HepG2 (cell line): ENCODE measurements around the gene CLN6. TPM values are rescaled to one million over a fixed set of nuclear protein-coding genes. Genes with fewer than 3 reads are reported as not detected.

Experiments used
- FOXP1 ChIP-seq, 2 experiments: fragments of 450-650 bp in 1 of 2; IDR thresholded peaks; 2 replicates each; pipeline ENCODE4 v1.6.1; 2017 to 2018; ENCODE audit warnings: antibody characterized with exemption in 1 of 2
- HES4 ChIP-seq: sonication (generic); formaldehyde crosslinking; IDR thresholded peaks from 2 replicates; pipeline ENCODE4 v1.9.0; 2021; ENCODE audit warnings: mild to moderate bottlenecking, missing genetic modification reagents, borderline replicate concordance
- MXD4 ChIP-seq: IDR thresholded peaks from 2 replicates; pipeline ENCODE4 v1.6.1; 2016; ENCODE audit warnings: mild to moderate bottlenecking, missing biosample characterization, missing genetic modification reagents
- NCOA2 ChIP-seq: sonication (generic); formaldehyde crosslinking; IDR thresholded peaks from 2 replicates; pipeline ENCODE4 v1.8.0; 2022; ENCODE audit warnings: inconsistent platforms
- SMARCE1 ChIP-seq: fragments of 450-650 bp; IDR thresholded peaks from 2 replicates; pipeline ENCODE4 v1.6.1; 2017; ENCODE audit warnings: borderline replicate concordance
- ZFP36L2 ChIP-seq: sonication (generic); formaldehyde crosslinking; IDR thresholded peaks from 2 replicates; pipeline ENCODE4 v1.4.0; 2020; ENCODE audit warnings: missing genetic modification reagents
- ZFY ChIP-seq: sonication (generic); formaldehyde crosslinking; IDR thresholded peaks from 2 replicates; pipeline ENCODE4 v1.4.0; 2020; ENCODE audit warnings: missing genetic modification reagents
- ZNF251 ChIP-seq: sonication (generic); formaldehyde crosslinking; IDR thresholded peaks from 2 replicates; pipeline ENCODE4 v1.9.0; 2021; ENCODE audit warnings: mild to moderate bottlenecking, missing genetic modification reagents
- ZNF253 ChIP-seq: sonication (generic); formaldehyde crosslinking; IDR thresholded peaks from 2 replicates; pipeline ENCODE4 v1.8.0; 2022; ENCODE audit warnings: mild to moderate bottlenecking, missing genetic modification reagents, borderline replicate concordance
- ZNF326 ChIP-seq: sonication (generic); formaldehyde crosslinking; IDR thresholded peaks from 2 replicates; pipeline ENCODE4 v1.4.0; 2020; ENCODE audit warnings: missing genetic modification reagents, borderline replicate concordance
- ZNF33A ChIP-seq: sonication (generic); formaldehyde crosslinking; IDR thresholded peaks from 2 replicates; pipeline ENCODE4 v1.5.1; 2020; ENCODE audit warnings: missing genetic modification reagents, mild to moderate bottlenecking, moderate library complexity, borderline replicate concordance
- ZNF430 ChIP-seq: sonication (generic); formaldehyde crosslinking; IDR thresholded peaks from 2 replicates; pipeline ENCODE4 v1.9.0; 2021; ENCODE audit warnings: mild to moderate bottlenecking, missing genetic modification reagents
- ZNF558 ChIP-seq: sonication (generic); formaldehyde crosslinking; IDR thresholded peaks from 2 replicates; pipeline ENCODE4 v1.9.0; 2022; ENCODE audit warnings: mild to moderate bottlenecking, missing genetic modification reagents, borderline replicate concordance
- ZNF564 ChIP-seq: sonication (generic); formaldehyde crosslinking; IDR thresholded peaks from 2 replicates; pipeline ENCODE4 v1.8.1; 2023; ENCODE audit warnings: mild to moderate bottlenecking, missing genetic modification reagents
- ZNF570 ChIP-seq: sonication (generic); formaldehyde crosslinking; IDR thresholded peaks from 2 replicates; pipeline ENCODE4 v1.4.0; 2020; ENCODE audit warnings: mild to moderate bottlenecking, missing genetic modification reagents, borderline replicate concordance
- ZNF839 ChIP-seq: sonication (generic); formaldehyde crosslinking; IDR thresholded peaks from 2 replicates; pipeline ENCODE4 v1.4.0; 2020; ENCODE audit warnings: missing genetic modification reagents, mild to moderate bottlenecking, borderline replicate concordance
- polyA plus RNA-seq, 8 experiments: library from polyadenylated mRNA; depleted of rRNA in 3 of 8; stranded (reverse) in 7 of 8; unstranded in 1 of 8; fragments of >200 nt; fragmentation: Illumina TruSeq in 4 of 8; extraction: Trizol in 4 of 8; gene quantifications; 2 replicates each; pipeline versions ENCODE4 v1.2.1 to v1.2.3, GENCODE V29; 2011 to 2016; ENCODE audit warnings: low read depth in 4 of 8, missing spikeins in 1 of 8, mixed read lengths in 1 of 8; ENCODE audit not compliant: insufficient read depth in 1 of 8
- total RNA-seq, 5 experiments: library from RNA; depleted of rRNA; stranded (reverse); fragments of >200 nt; fragmentation: Illumina TruSeq; extraction: Trizol; gene quantifications; 2 replicates each; pipeline ENCODE4 v1.2.3, GENCODE V29; 2016; ENCODE audit warnings: low read depth in 1 of 5
- TF ChIP-seq, protein P1 (sequence below): IDR thresholded peaks from 2 replicates; pipeline ENCODE4 v1.6.1; 2016; ENCODE audit warnings: low read depth, control low read depth
- TF ChIP-seq, protein P2 (sequence below): IDR thresholded peaks from 2 replicates; pipeline ENCODE4 v1.6.1; 2018; ENCODE audit warnings: missing genetic modification reagents
- TF ChIP-seq, protein P3 (sequence below): sonication (generic); formaldehyde crosslinking; IDR thresholded peaks from 2 replicates; pipeline ENCODE4 v1.9.0; 2022; ENCODE audit warnings: missing genetic modification reagents, mild to moderate bottlenecking, borderline replicate concordance
- TF ChIP-seq, protein P4 (sequence below): IDR thresholded peaks from 2 replicates; pipeline ENCODE4 v1.6.1; 2018; ENCODE audit warnings: missing genetic modification reagents, mild to moderate bottlenecking, missing compliant biosample characterization
- TF ChIP-seq, protein P5 (sequence below): sonication (generic); formaldehyde crosslinking; IDR thresholded peaks from 2 replicates; pipeline ENCODE4 v1.5.0; 2020; ENCODE audit warnings: missing genetic modification reagents
- TF ChIP-seq, protein P6 (sequence below): sonication (generic); formaldehyde crosslinking; IDR thresholded peaks from 2 replicates; pipeline ENCODE4 v1.9.0; 2021; ENCODE audit warnings: missing genetic modification reagents, borderline replicate concordance

The CLN6 gene
- total and polyA plus RNA-seq, 2 of the 13 experiments (the other 11 are each of a cell fraction or from before 2014, with no cell fraction given): 24.9 to 27.1 TPM

DNA sequence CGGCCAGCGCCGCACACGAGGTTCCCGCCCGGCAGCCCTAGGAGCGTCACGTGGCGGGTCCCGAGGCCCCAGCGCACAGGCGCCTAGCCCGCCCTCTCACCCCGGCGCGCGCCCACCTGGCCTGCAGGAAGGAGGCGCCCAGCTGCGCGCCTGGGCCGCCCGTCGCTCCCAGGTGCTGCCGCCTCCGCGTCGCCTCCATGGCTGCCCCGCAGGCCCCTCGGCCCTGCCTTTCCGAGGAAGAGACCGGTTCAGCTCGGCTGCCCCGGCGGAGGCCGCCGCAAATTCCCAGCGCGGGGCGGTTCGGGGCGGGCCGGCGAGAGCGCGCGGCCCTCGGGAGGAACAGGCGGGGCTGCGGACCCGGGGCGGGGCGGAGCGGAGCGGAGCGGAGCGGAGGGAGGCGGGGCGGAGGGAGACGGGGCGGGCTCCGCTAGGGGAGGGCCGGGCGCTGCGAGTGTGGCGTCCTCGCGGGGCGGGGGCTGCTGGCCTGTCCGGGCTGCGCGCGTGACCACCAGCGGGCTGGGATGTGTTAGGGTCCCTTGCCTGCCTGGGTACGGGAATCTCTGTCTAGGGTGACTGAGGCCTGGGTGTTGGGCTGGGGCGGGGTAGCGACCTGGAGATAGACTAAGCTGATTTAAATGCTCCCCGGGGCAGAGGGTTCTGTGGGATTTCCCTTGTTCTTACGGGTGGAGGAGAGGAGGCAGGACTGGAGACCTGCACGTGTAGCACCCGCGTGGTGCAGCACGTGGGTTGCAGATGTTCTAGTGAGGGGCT is at the start of gene CLN6 (continued):
- TF ChIP-seq, protein P1, sequence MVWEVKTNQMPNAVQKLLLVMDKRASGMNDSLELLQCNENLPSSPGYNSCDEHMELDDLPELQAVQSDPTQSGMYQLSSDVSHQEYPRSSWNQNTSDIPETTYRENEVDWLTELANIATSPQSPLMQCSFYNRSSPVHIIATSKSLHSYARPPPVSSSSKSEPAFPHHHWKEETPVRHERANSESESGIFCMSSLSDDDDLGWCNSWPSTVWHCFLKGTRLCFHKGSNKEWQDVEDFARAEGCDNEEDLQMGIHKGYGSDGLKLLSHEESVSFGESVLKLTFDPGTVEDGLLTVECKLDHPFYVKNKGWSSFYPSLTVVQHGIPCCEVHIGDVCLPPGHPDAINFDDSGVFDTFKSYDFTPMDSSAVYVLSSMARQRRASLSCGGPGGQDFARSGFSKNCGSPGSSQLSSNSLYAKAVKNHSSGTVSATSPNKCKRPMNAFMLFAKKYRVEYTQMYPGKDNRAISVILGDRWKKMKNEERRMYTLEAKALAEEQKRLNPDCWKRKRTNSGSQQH (CRISPR knock-in tag): peak; percentile 54; the same call in 1 of the 2 replicates
- TF ChIP-seq ZNF326 (CRISPR knock-in tag) (no peak), ZNF570 (CRISPR knock-in tag) (peak; percentile 62; the same call in 1 of the 2 replicates), SMARCE1 (no peak), ZNF564 (CRISPR knock-in tag) (no peak), ZNF251 (no peak), HES4 (CRISPR knock-in tag) (peak; percentile 98), ZNF839 (CRISPR knock-in tag) (no peak), ZFY (CRISPR knock-in tag) (peak; percentile 96), ZNF430 (no peak), ZNF33A (CRISPR knock-in tag) (no peak), FOXP1 (IDR thresholded peaks at IDR 0.05) (no peak), FOXP1 (CRISPR knock-in tag; IDR thresholded peaks at IDR 0.05) (no peak), MXD4 (CRISPR knock-in tag) (peak; percentile 79; the same call in 1 of the 2 replicates), NCOA2 (CRISPR knock-in tag) (peak; percentile 22; the same call in 1 of the 2 replicates), ZNF558 (peak; percentile 92; the same call in 1 of the 2 replicates), ZFP36L2 (no peak), ZNF253 (CRISPR knock-in tag) (no peak)
- TF ChIP-seq, protein P2, sequence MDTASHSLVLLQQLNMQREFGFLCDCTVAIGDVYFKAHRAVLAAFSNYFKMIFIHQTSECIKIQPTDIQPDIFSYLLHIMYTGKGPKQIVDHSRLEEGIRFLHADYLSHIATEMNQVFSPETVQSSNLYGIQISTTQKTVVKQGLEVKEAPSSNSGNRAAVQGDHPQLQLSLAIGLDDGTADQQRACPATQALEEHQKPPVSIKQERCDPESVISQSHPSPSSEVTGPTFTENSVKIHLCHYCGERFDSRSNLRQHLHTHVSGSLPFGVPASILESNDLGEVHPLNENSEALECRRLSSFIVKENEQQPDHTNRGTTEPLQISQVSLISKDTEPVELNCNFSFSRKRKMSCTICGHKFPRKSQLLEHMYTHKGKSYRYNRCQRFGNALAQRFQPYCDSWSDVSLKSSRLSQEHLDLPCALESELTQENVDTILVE (CRISPR knock-in tag): no peak
- TF ChIP-seq, protein P3, sequence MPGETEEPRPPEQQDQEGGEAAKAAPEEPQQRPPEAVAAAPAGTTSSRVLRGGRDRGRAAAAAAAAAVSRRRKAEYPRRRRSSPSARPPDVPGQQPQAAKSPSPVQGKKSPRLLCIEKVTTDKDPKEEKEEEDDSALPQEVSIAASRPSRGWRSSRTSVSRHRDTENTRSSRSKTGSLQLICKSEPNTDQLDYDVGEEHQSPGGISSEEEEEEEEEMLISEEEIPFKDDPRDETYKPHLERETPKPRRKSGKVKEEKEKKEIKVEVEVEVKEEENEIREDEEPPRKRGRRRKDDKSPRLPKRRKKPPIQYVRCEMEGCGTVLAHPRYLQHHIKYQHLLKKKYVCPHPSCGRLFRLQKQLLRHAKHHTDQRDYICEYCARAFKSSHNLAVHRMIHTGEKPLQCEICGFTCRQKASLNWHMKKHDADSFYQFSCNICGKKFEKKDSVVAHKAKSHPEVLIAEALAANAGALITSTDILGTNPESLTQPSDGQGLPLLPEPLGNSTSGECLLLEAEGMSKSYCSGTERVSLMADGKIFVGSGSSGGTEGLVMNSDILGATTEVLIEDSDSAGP (CRISPR knock-in tag): no peak; the same call in 1 of the 2 replicates
- TF ChIP-seq, protein P4, sequence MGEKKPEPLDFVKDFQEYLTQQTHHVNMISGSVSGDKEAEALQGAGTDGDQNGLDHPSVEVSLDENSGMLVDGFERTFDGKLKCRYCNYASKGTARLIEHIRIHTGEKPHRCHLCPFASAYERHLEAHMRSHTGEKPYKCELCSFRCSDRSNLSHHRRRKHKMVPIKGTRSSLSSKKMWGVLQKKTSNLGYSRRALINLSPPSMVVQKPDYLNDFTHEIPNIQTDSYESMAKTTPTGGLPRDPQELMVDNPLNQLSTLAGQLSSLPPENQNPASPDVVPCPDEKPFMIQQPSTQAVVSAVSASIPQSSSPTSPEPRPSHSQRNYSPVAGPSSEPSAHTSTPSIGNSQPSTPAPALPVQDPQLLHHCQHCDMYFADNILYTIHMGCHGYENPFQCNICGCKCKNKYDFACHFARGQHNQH (CRISPR knock-in tag): peak; percentile 45; the same call in 1 of the 2 replicates
- TF ChIP-seq, protein P5, sequence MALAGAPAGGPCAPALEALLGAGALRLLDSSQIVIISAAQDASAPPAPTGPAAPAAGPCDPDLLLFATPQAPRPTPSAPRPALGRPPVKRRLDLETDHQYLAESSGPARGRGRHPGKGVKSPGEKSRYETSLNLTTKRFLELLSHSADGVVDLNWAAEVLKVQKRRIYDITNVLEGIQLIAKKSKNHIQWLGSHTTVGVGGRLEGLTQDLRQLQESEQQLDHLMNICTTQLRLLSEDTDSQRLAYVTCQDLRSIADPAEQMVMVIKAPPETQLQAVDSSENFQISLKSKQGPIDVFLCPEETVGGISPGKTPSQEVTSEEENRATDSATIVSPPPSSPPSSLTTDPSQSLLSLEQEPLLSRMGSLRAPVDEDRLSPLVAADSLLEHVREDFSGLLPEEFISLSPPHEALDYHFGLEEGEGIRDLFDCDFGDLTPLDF: peak; percentile 76
- TF ChIP-seq, protein P6, sequence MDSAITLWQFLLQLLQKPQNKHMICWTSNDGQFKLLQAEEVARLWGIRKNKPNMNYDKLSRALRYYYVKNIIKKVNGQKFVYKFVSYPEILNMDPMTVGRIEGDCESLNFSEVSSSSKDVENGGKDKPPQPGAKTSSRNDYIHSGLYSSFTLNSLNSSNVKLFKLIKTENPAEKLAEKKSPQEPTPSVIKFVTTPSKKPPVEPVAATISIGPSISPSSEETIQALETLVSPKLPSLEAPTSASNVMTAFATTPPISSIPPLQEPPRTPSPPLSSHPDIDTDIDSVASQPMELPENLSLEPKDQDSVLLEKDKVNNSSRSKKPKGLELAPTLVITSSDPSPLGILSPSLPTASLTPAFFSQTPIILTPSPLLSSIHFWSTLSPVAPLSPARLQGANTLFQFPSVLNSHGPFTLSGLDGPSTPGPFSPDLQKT (CRISPR knock-in tag): no peak
